HCT116 (cell line): ENCODE measurements around the gene RPRML. TPM values are rescaled to one million over a fixed set of nuclear protein-coding genes. Genes with fewer than 3 reads are reported as not detected.

Source experiments
- ATAC-seq: fragments of 200-7000 bp; cut with Tn5 transposase; 2 replicates; pipeline ENCODE4 v1.9.1; 2020; ENCODE audit warnings: mild to moderate bottlenecking, moderate library complexity
- BruUV-seq: library from RNA; stranded (reverse); fragments of 400-500 nt; replicated peaks from 2 replicates; lab custom pipeline; 2021; lab: Mats Ljungman, UMichigan
- CTCF ChIA-PET: fragments of 300-600 bp; sonication (Branson Sonifier 250); formaldehyde crosslinking; loops from one replicate; lab custom pipeline; 2021; ENCODE audit warnings: antibody characterized with exemption; lab: Charles Lee
- POLR2A ChIA-PET: fragments of 300-600, 350-600 bp; sonication (Branson Sonifier 250); formaldehyde crosslinking; loops from one replicate; lab custom pipeline; 2021; ENCODE audit warnings: antibody characterized with exemption; lab: Charles Lee
- RAD21 ChIA-PET, 2 experiments: fragments of 300-600 bp; sonication (Branson Sonifier 250); formaldehyde crosslinking; loops; one replicate each; lab custom pipeline; 2023; ENCODE audit warnings: low total read pairs in 2 of 2; ENCODE audit not compliant: uncharacterized antibody in 2 of 2, unreplicated experiment in 2 of 2, low non-redundant PET in 1 of 2; lab: Charles Lee
- DNase-seq: peaks from one replicate; pipeline ENCODE4 v3.0.0-alpha.2; 2010; ENCODE audit warnings: low read depth, low spot score
- H2AFZ ChIP-seq: fragments of 200-600 bp; shearing (Covaris generic), sonication (generic); 2 replicates; pipeline ENCODE4 v1.6.1; 2017; ENCODE audit warnings: low read depth, mixed run types, mixed read lengths, antibody characterized with exemption, low read length; ENCODE audit not compliant: poor library complexity, severe bottlenecking
- H3K27ac ChIP-seq: 2 replicates; pipeline ENCODE4 v1.5.1; 2012; ENCODE audit warnings: low read depth, low read length
- H3K27me3 ChIP-seq: fragments of 200-600 bp; sonication (generic); 2 replicates; pipeline ENCODE4 v1.6.1; 2016; ENCODE audit warnings: mixed run types, low read length, mixed read lengths; ENCODE audit not compliant: insufficient read depth
- H3K36me3 ChIP-seq, 2 experiments: fragments of 200-500 bp in 1 of 2; fragments of 200-600 bp in 1 of 2; sonication (Bioruptor generic) in 1 of 2; sonication (generic) in 1 of 2; 2 replicates each; pipeline versions ENCODE4 v1.5.1 to v1.6.1; 2014 to 2016; ENCODE audit warnings: low read length in 2 of 2, inconsistent platforms in 1 of 2, mixed read lengths in 1 of 2, mixed run types in 1 of 2; ENCODE audit not compliant: insufficient read depth in 2 of 2, control insufficient read depth in 1 of 2
- H3K4me1 ChIP-seq, 2 experiments: fragments of 200-600 bp in 1 of 2; sonication (generic) in 1 of 2; 2 replicates each; pipeline versions ENCODE4 v1.5.1 to v1.6.1; 2012 to 2017; ENCODE audit warnings: low read length in 2 of 2, inconsistent platforms in 1 of 2, mild to moderate bottlenecking in 1 of 2, mixed read lengths in 1 of 2, mixed run types in 1 of 2, moderate library complexity in 1 of 2; ENCODE audit not compliant: insufficient read depth in 2 of 2, control insufficient read depth in 1 of 2
- H3K4me2 ChIP-seq: fragments of 200-600 bp; sonication (generic); 2 replicates; pipeline ENCODE4 v1.6.1; 2017; ENCODE audit warnings: mixed run types, low read length, mixed read lengths
- H3K4me3 ChIP-seq, 2 experiments: fragments of 200-600 bp in 1 of 2; sonication (generic) in 1 of 2; replicated peaks in 1 of 2; 2 replicates each; pipeline ENCODE4 v1.5.1; 2011 to 2016; ENCODE audit warnings: low read length in 2 of 2, control low read depth in 1 of 2, low read depth in 1 of 2, mild to moderate bottlenecking in 1 of 2, mixed read lengths in 1 of 2, mixed run types in 1 of 2
- H3K79me2 ChIP-seq: fragments of 200-600 bp; sonication (generic); 2 replicates; pipeline ENCODE4 v1.6.1; 2017; ENCODE audit warnings: mild to moderate bottlenecking, mixed run types, low read length, moderate library complexity, mixed read lengths; ENCODE audit not compliant: insufficient read depth
- H3K9ac ChIP-seq: fragments of 200-600 bp; sonication (generic); 2 replicates; pipeline ENCODE4 v1.6.1; 2016; ENCODE audit warnings: low read length, mixed read lengths
- H3K9me2 ChIP-seq: fragments of 200-600 bp; sonication (generic), shearing (Covaris generic); 2 replicates; pipeline ENCODE4 v1.6.1; 2017; ENCODE audit warnings: mixed run types, mild to moderate bottlenecking, moderate library complexity; ENCODE audit not compliant: insufficient read depth
- H3K9me3 ChIP-seq, 2 experiments: fragments of 200-500 bp in 1 of 2; fragments of 200-600 bp in 1 of 2; sonication (Bioruptor generic) in 1 of 2; sonication (generic) in 1 of 2; 2 replicates each; pipeline ENCODE4 v1.6.1; 2014 to 2017; ENCODE audit warnings: low read length in 2 of 2, mixed read lengths in 2 of 2, inconsistent platforms in 1 of 2, low read depth in 1 of 2, mild to moderate bottlenecking in 1 of 2, mixed run types in 1 of 2, moderate library complexity in 1 of 2; ENCODE audit not compliant: control insufficient read depth in 1 of 2, insufficient read depth in 1 of 2
- H4K20me1 ChIP-seq: fragments of 200-600 bp; sonication (generic), shearing (Covaris generic); 2 replicates; pipeline ENCODE4 v1.6.1; 2017; ENCODE audit warnings: mixed run types, mild to moderate bottlenecking, moderate library complexity; ENCODE audit not compliant: insufficient read depth
- CBX3 ChIP-seq: IDR thresholded peaks from 2 replicates; pipeline ENCODE4 v1.6.1; 2012; ENCODE audit warnings: low read depth
- ELF1 ChIP-seq: IDR thresholded peaks from 2 replicates; pipeline ENCODE4 v1.6.1; 2012; ENCODE audit warnings: low read depth, borderline replicate concordance
- EZH2 ChIP-seq: fragments of 200-600 bp; sonication (generic); IDR thresholded peaks from 2 replicates; pipeline ENCODE4 v1.6.1; 2017; ENCODE audit warnings: antibody characterized with exemption, mixed run types
- FOSL1 ChIP-seq: IDR thresholded peaks from 2 replicates; pipeline ENCODE4 v1.6.1; 2012; ENCODE audit warnings: low read depth
- JUND ChIP-seq: IDR thresholded peaks from 2 replicates; pipeline ENCODE4 v1.6.1; 2012
- POLR2A ChIP-seq: IDR thresholded peaks from 2 replicates; pipeline ENCODE4 v1.7.0; 2011; ENCODE audit warnings: borderline replicate concordance; ENCODE audit not compliant: insufficient read depth, insufficient read length; ENCODE audit errors: extremely low read depth
- POLR2AphosphoS5 ChIP-seq: IDR thresholded peaks from 2 replicates; pipeline ENCODE4 v1.6.1; 2011; ENCODE audit warnings: mild to moderate bottlenecking, low read depth, low read length, moderate library complexity
- SIN3A ChIP-seq: IDR thresholded peaks from 2 replicates; pipeline ENCODE4 v1.6.1; 2012; ENCODE audit warnings: low read depth
- SP1 ChIP-seq: IDR thresholded peaks from 2 replicates; pipeline ENCODE4 v1.6.1; 2012; ENCODE audit warnings: low read depth
- SRF ChIP-seq: IDR thresholded peaks from 2 replicates; pipeline ENCODE4 v1.6.1; 2012; ENCODE audit warnings: low read depth
- TCF7L2 ChIP-seq: IDR thresholded peaks from 2 replicates; pipeline ENCODE4 v1.7.0; 2011; ENCODE audit warnings: borderline replicate concordance, inconsistent platforms; ENCODE audit not compliant: insufficient read depth, insufficient read length; ENCODE audit errors: extremely low read depth
- YY1 ChIP-seq: IDR thresholded peaks from 2 replicates; pipeline ENCODE4 v1.6.1; 2011; ENCODE audit warnings: low read length, low read depth, moderate library complexity, mild to moderate bottlenecking; ENCODE audit not compliant: insufficient replicate concordance; ENCODE audit errors: extremely low read depth
- ZFX ChIP-seq: fragments of 450-650 bp; IDR thresholded peaks from 2 replicates; pipeline ENCODE4 v1.6.1; 2017
- intact Hi-C: fragments of 100-400 bp; cut with micrococcal nuclease; formaldehyde crosslinking; loops from 2 replicates; pipeline ENCODE4 v1.10.0; 2022
- total RNA-seq: library from RNA; stranded (reverse); gene quantifications from one replicate; pipeline ENCODE4 v1.2.1, GENCODE V29; 2021; ENCODE audit not compliant: unreplicated experiment
- TF ChIP-seq, protein P1 (sequence below): IDR thresholded peaks from 2 replicates; pipeline ENCODE4 v1.6.1; 2011; ENCODE audit warnings: mild to moderate bottlenecking, low read length, moderate library complexity; ENCODE audit not compliant: insufficient replicate concordance; ENCODE audit errors: extremely low read depth
- TF ChIP-seq, protein P2 (sequence below), 3 experiments: fragments of 200-600 bp in 1 of 3; sonication (generic) in 1 of 3; IDR thresholded peaks in 2 of 3; conservative IDR thresholded peaks in 1 of 3; 2 replicates each; pipeline ENCODE4 v1.5.1; 2012 to 2017; ENCODE audit warnings: low read depth in 2 of 3, low read length in 2 of 3, antibody characterized with exemption in 1 of 3, borderline replicate concordance in 1 of 3, control low read depth in 1 of 3, mild to moderate bottlenecking in 1 of 3, mixed read lengths in 1 of 3, mixed run types in 1 of 3, moderate library complexity in 1 of 3; ENCODE audit not compliant: insufficient read depth in 1 of 3
- TF ChIP-seq, protein P3 (sequence below): IDR thresholded peaks from 2 replicates; pipeline ENCODE4 v1.6.1; 2012

RPRML gene
- total RNA-seq, 1 experiment from 2014 or later = not detected

DNA sequence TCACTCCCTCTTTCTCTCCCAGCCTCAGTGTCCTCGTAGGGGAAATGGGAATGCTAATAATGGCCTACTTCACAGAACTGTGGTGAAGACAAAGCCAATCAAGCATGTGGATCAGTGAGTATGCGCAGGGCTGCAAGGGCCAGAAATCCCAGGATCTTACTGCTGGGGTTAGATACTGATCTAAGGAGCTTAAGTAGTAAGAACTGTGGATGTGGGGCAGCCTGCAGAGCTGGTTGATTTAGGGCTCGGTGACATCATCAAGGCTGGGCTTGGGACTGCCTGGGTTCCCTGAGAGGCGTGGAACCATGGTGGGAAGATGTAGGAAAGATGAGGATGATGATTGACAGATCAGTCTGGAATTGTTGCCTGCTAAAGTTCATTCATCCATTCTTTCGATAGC lies 30.5 kb downstream of the RPRML start:
- Histone ChIP-seq H3K27me3 (no peaks in the 10 kb centered on the region), H3K79me2 (no peaks in the 10 kb centered on the region), H3K27ac (no peak overlapping the region), H4K20me1 (no peaks in the 10 kb centered on the region), H3K9ac (no peak overlapping the region), H3K4me1 (no peaks in the 10 kb centered on the region), H3K36me3 (no peaks in the 10 kb centered on the region), H3K9me3 (no peaks in the 10 kb centered on the region), H3K4me2 (no peak overlapping the region), H3K9me2 (no peaks in the 10 kb centered on the region), H2AFZ (no peak overlapping the region), H3K4me3 (no peak overlapping the region)
- no peak for ATAC-seq
- intact Hi-C loops = no loop called here
- TF ChIP-seq SP1 (no peak), ZFX (no peak), SIN3A (no peak), ELF1 (no peak), JUND (no peak), CBX3 (no peak), TCF7L2 (no peak), SRF (no peak), POLR2AphosphoS5 (no peak), POLR2A (no peak), FOSL1 (no peak), YY1 (no peak), EZH2 (no peak)
- TF ChIP-seq, protein P1, sequence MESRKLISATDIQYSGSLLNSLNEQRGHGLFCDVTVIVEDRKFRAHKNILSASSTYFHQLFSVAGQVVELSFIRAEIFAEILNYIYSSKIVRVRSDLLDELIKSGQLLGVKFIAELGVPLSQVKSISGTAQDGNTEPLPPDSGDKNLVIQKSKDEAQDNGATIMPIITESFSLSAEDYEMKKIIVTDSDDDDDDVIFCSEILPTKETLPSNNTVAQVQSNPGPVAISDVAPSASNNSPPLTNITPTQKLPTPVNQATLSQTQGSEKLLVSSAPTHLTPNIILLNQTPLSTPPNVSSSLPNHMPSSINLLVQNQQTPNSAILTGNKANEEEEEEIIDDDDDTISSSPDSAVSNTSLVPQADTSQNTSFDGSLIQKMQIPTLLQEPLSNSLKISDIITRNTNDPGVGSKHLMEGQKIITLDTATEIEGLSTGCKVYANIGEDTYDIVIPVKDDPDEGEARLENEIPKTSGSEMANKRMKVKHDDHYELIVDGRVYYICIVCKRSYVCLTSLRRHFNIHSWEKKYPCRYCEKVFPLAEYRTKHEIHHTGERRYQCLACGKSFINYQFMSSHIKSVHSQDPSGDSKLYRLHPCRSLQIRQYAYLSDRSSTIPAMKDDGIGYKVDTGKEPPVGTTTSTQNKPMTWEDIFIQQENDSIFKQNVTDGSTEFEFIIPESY = no peak
- TF ChIP-seq, protein P2, sequence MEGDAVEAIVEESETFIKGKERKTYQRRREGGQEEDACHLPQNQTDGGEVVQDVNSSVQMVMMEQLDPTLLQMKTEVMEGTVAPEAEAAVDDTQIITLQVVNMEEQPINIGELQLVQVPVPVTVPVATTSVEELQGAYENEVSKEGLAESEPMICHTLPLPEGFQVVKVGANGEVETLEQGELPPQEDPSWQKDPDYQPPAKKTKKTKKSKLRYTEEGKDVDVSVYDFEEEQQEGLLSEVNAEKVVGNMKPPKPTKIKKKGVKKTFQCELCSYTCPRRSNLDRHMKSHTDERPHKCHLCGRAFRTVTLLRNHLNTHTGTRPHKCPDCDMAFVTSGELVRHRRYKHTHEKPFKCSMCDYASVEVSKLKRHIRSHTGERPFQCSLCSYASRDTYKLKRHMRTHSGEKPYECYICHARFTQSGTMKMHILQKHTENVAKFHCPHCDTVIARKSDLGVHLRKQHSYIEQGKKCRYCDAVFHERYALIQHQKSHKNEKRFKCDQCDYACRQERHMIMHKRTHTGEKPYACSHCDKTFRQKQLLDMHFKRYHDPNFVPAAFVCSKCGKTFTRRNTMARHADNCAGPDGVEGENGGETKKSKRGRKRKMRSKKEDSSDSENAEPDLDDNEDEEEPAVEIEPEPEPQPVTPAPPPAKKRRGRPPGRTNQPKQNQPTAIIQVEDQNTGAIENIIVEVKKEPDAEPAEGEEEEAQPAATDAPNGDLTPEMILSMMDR (IDR thresholded peaks at IDR 0.05 in 2 of 3, conservative IDR thresholded peaks at IDR 0.05 in 1 of 3; ENCODE audit: borderline replicate concordance in 1 of 3, insufficient read depth in 1 of 3, low read depth in 2 of 3, low read length in 2 of 3) = no peak
- TF ChIP-seq, protein P3, sequence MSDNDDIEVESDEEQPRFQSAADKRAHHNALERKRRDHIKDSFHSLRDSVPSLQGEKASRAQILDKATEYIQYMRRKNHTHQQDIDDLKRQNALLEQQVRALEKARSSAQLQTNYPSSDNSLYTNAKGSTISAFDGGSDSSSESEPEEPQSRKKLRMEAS = no peak
- no TSS peak for BruUV-seq
- no peak for DNase-seq
- CTCF ChIA-PET = interaction anchor here (0.9 kb wide), 1 partner anchor 7 kb away, joined by 3 read pairs; no protein-coding TSS in a partner anchor
- POLR2A ChIA-PET = no interaction called here
- RAD21 ChIA-PET = no interaction called here
